SK-N-SH treated with all-trans-retinoic acid at 6 μM for 48 hours (cell line): ENCODE results near the gene LPP.

Source experiments
- ATAC-seq: fragments of 200-7000 bp; cut with Tn5 transposase; 3 replicates; pipeline ENCODE4 v1.9.1; 2020; ENCODE audit warnings: mild to moderate bottlenecking, moderate library complexity
- ARNTL ChIP-seq: fragments of 450-650 bp; formaldehyde crosslinking; IDR thresholded peaks from 2 replicates; pipeline ENCODE4 v1.5.0; 2020; ENCODE audit warnings: low read depth, mild to moderate bottlenecking, moderate library complexity, borderline replicate concordance
- BACH2 ChIP-seq: fragments of 250-450 bp; sonication (Bioruptor Pico); IDR thresholded peaks from 2 replicates; pipeline ENCODE4 v1.9.0; 2021; ENCODE audit warnings: mild to moderate bottlenecking, borderline replicate concordance
- CSDC2 ChIP-seq: fragments of 250-450 bp; sonication (Bioruptor Pico); IDR thresholded peaks from 2 replicates; pipeline ENCODE4 v1.5.0; 2020; ENCODE audit warnings: mild to moderate bottlenecking, moderate library complexity
- CSRNP3 ChIP-seq: fragments of 250-450 bp; sonication (Bioruptor Pico); IDR thresholded peaks from 2 replicates; pipeline ENCODE4 v1.5.1; 2021; ENCODE audit warnings: mild to moderate bottlenecking, moderate library complexity
- ESRRG ChIP-seq: fragments of 250-450 bp; sonication (Bioruptor Pico); IDR thresholded peaks from 2 replicates; pipeline ENCODE4 v1.6.1; 2021; ENCODE audit warnings: mild to moderate bottlenecking
- GLIS3 ChIP-seq: fragments of 250-450 bp; sonication (Bioruptor Pico); IDR thresholded peaks from 2 replicates; pipeline ENCODE4 v1.5.0; 2020; ENCODE audit warnings: mild to moderate bottlenecking, moderate library complexity
- ISL1 ChIP-seq: fragments of 250-450 bp; sonication (Bioruptor Pico); IDR thresholded peaks from 2 replicates; pipeline ENCODE4 v2.1.2; 2022; ENCODE audit warnings: mild to moderate bottlenecking, moderate library complexity
- OSR1 ChIP-seq: fragments of 250-450 bp; sonication (Bioruptor Pico); IDR thresholded peaks from 2 replicates; pipeline ENCODE4 v1.8.0; 2022; ENCODE audit warnings: moderate library complexity, mild to moderate bottlenecking, inconsistent platforms
- PATZ1 ChIP-seq: fragments of 250-450 bp; sonication (Bioruptor Pico); IDR thresholded peaks from 2 replicates; pipeline ENCODE4 v1.8.0; 2020; ENCODE audit warnings: mild to moderate bottlenecking, moderate library complexity, borderline replicate concordance
- POU6F1 ChIP-seq: fragments of 250-450 bp; sonication (Bioruptor Pico); IDR thresholded peaks from 2 replicates; pipeline ENCODE4 v1.8.0; 2021; ENCODE audit warnings: low read depth, mild to moderate bottlenecking, moderate library complexity, borderline replicate concordance
- PPARA ChIP-seq: fragments of 250-450 bp; sonication (Bioruptor Pico); IDR thresholded peaks from 2 replicates; pipeline ENCODE4 v1.5.0; 2020; ENCODE audit warnings: mild to moderate bottlenecking, borderline replicate concordance
- RARB ChIP-seq: fragments of 250-450 bp; sonication (Bioruptor Pico); IDR thresholded peaks from 2 replicates; pipeline ENCODE4 v1.8.0; 2021; ENCODE audit warnings: mild to moderate bottlenecking, moderate library complexity
- SNAI2 ChIP-seq: fragments of 250-450 bp; sonication (Bioruptor Pico); IDR thresholded peaks from 2 replicates; pipeline ENCODE4 v1.5.0; 2020; ENCODE audit warnings: mild to moderate bottlenecking, moderate library complexity
- TCF4 ChIP-seq: fragments of 250-450 bp; sonication (Bioruptor Pico); IDR thresholded peaks from 2 replicates; pipeline ENCODE4 v1.8.0; 2021; ENCODE audit warnings: mild to moderate bottlenecking, moderate library complexity, borderline replicate concordance
- TOX ChIP-seq: fragments of 250-450 bp; sonication (Bioruptor Pico); IDR thresholded peaks from 2 replicates; pipeline ENCODE4 v1.8.0; 2021; ENCODE audit warnings: mild to moderate bottlenecking, moderate library complexity, borderline replicate concordance
- TSHZ2 ChIP-seq: fragments of 250-450 bp; sonication (Bioruptor Pico); IDR thresholded peaks from 2 replicates; pipeline ENCODE4 v1.5.0; 2020; ENCODE audit warnings: mild to moderate bottlenecking, moderate library complexity
- ZC3H10 ChIP-seq: fragments of 250-450 bp; sonication (Bioruptor Pico); IDR thresholded peaks from 2 replicates; pipeline ENCODE4 v1.5.1; 2021; ENCODE audit warnings: mild to moderate bottlenecking, moderate library complexity
- ZFP3 ChIP-seq: fragments of 250-450 bp; sonication (Bioruptor Pico); IDR thresholded peaks from 2 replicates; pipeline ENCODE4 v1.5.0; 2020; ENCODE audit warnings: mild to moderate bottlenecking, moderate library complexity
- ZFP30 ChIP-seq: fragments of 450-650 bp; formaldehyde crosslinking; IDR thresholded peaks from 2 replicates; pipeline ENCODE4 v1.5.0; 2022; ENCODE audit warnings: mild to moderate bottlenecking, moderate library complexity
- ZNF565 ChIP-seq: fragments of 450-650 bp; formaldehyde crosslinking; conservative IDR thresholded peaks from 2 replicates; pipeline ENCODE4 v1.5.0; 2020; ENCODE audit warnings: low read depth, mild to moderate bottlenecking, moderate library complexity
- ZNF70 ChIP-seq: fragments of 450-650 bp; formaldehyde crosslinking; IDR thresholded peaks from 2 replicates; pipeline ENCODE4 v1.5.0; 2020; ENCODE audit warnings: mild to moderate bottlenecking, moderate library complexity
- ZNF8 ChIP-seq: fragments of 450-650 bp; formaldehyde crosslinking; IDR thresholded peaks from 2 replicates; pipeline ENCODE4 v1.5.0; 2020; ENCODE audit warnings: mild to moderate bottlenecking, moderate library complexity

LPP gene

DNA sequence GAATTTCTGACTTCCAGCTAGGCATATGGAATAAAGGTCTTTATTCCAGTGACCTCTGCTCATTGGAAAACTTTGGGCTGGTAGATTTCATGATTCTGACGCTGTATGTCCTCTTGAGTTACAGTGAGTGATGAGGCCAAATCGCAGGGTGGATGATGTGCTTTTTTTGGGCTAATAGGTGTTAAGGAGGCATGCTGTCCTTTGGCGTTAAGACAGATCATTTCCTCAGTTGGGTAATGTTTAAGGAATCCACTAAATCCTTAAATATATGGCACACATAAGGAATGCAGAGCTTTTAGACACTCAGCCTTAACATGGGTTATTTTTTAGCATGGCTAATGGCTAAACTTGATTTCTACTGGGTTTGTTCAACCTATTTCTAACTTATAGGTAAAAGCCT lies 87.9 kb downstream of the LPP start:
- peak; percentile 50 for ATAC-seq
- TF ChIP-seq PATZ1 (CRISPR knock-in tag), result no peak
- no peak for TF ChIP-seq SNAI2 (CRISPR knock-in tag)
- TF ChIP-seq RARB (CRISPR knock-in tag), result no peak
- no peak for TF ChIP-seq PPARA (CRISPR knock-in tag)
- TF ChIP-seq ZFP3, result no peak
- TF ChIP-seq BACH2 (CRISPR knock-in tag), result no peak
- TF ChIP-seq ARNTL (CRISPR knock-in tag), result no peak
- no peak for TF ChIP-seq CSRNP3 (CRISPR knock-in tag)
- TF ChIP-seq ZNF565 (CRISPR knock-in tag), result no peak
- TF ChIP-seq OSR1 (CRISPR knock-in tag), result no peak
- no peak for TF ChIP-seq ZNF70 (CRISPR knock-in tag)
- TF ChIP-seq TOX (CRISPR knock-in tag), result no peak
- TF ChIP-seq POU6F1 (CRISPR knock-in tag), result no peak
- TF ChIP-seq ESRRG (CRISPR knock-in tag), result no peak
- TF ChIP-seq ZNF8 (CRISPR knock-in tag), result no peak
- TF ChIP-seq GLIS3, result no peak
- TF ChIP-seq CSDC2, result no peak

GRCh38 chr3:188242436-188243123 lies 88.6 kb downstream of the LPP start:
- ATAC-seq, result no peak
- TF ChIP-seq ZFP3 (no peak), ZC3H10 (CRISPR knock-in tag) (0 out of 2 replicates have a peak, but pooled peaks have one; percentile 53), BACH2 (CRISPR knock-in tag) (no peak)

GRCh38 chr3:188243124-188243795 lies 89.3 kb downstream of the LPP start:
- ATAC-seq, result no peak
- TF ChIP-seq SNAI2 (CRISPR knock-in tag), result no peak

GRCh38 chr3:188244395-188244861 lies 90.5 kb downstream of the LPP start:
- peak; percentile 26; the same call in 1 of the 3 replicates for ATAC-seq
- TF ChIP-seq PATZ1 (CRISPR knock-in tag), result no peak
- no peak for TF ChIP-seq ZNF8 (CRISPR knock-in tag)
- TF ChIP-seq TOX (CRISPR knock-in tag), result no peak
- TF ChIP-seq SNAI2 (CRISPR knock-in tag), result no peak
- TF ChIP-seq OSR1 (CRISPR knock-in tag), result no peak
- no peak for TF ChIP-seq POU6F1 (CRISPR knock-in tag)
- no peak for TF ChIP-seq ZFP30 (CRISPR knock-in tag)
- no peak for TF ChIP-seq CSDC2
- TF ChIP-seq TCF4 (CRISPR knock-in tag), result no peak
- no peak for TF ChIP-seq ARNTL (CRISPR knock-in tag)
- no peak for TF ChIP-seq ZNF70 (CRISPR knock-in tag)
- TF ChIP-seq ESRRG (CRISPR knock-in tag), result no peak
- TF ChIP-seq ISL1 (CRISPR knock-in tag), result no peak
- no peak for TF ChIP-seq ZC3H10 (CRISPR knock-in tag)
- TF ChIP-seq TSHZ2 (CRISPR knock-in tag), result no peak
- no peak for TF ChIP-seq BACH2 (CRISPR knock-in tag)
